HG03280 (cell line): ENCODE data around the gene USF3.

Source experiments
- ATAC-seq: cut with Tn5 transposase; IDR thresholded peaks from one replicate; pipeline ENCODE4 v1.9.1; 2021; ENCODE audit warnings: mild to moderate bottlenecking, moderate library complexity; ENCODE audit not compliant: unreplicated experiment

Gene USF3, protein sequence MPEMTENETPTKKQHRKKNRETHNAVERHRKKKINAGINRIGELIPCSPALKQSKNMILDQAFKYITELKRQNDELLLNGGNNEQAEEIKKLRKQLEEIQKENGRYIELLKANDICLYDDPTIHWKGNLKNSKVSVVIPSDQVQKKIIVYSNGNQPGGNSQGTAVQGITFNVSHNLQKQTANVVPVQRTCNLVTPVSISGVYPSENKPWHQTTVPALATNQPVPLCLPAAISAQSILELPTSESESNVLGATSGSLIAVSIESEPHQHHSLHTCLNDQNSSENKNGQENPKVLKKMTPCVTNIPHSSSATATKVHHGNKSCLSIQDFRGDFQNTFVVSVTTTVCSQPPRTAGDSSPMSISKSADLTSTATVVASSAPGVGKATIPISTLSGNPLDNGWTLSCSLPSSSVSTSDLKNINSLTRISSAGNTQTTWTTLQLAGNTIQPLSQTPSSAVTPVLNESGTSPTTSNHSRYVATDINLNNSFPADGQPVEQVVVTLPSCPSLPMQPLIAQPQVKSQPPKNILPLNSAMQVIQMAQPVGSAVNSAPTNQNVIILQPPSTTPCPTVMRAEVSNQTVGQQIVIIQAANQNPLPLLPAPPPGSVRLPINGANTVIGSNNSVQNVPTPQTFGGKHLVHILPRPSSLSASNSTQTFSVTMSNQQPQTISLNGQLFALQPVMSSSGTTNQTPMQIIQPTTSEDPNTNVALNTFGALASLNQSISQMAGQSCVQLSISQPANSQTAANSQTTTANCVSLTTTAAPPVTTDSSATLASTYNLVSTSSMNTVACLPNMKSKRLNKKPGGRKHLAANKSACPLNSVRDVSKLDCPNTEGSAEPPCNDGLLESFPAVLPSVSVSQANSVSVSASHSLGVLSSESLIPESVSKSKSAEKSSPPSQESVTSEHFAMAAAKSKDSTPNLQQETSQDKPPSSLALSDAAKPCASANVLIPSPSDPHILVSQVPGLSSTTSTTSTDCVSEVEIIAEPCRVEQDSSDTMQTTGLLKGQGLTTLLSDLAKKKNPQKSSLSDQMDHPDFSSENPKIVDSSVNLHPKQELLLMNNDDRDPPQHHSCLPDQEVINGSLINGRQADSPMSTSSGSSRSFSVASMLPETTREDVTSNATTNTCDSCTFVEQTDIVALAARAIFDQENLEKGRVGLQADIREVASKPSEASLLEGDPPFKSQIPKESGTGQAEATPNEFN (N-terminal part only)

DNA sequence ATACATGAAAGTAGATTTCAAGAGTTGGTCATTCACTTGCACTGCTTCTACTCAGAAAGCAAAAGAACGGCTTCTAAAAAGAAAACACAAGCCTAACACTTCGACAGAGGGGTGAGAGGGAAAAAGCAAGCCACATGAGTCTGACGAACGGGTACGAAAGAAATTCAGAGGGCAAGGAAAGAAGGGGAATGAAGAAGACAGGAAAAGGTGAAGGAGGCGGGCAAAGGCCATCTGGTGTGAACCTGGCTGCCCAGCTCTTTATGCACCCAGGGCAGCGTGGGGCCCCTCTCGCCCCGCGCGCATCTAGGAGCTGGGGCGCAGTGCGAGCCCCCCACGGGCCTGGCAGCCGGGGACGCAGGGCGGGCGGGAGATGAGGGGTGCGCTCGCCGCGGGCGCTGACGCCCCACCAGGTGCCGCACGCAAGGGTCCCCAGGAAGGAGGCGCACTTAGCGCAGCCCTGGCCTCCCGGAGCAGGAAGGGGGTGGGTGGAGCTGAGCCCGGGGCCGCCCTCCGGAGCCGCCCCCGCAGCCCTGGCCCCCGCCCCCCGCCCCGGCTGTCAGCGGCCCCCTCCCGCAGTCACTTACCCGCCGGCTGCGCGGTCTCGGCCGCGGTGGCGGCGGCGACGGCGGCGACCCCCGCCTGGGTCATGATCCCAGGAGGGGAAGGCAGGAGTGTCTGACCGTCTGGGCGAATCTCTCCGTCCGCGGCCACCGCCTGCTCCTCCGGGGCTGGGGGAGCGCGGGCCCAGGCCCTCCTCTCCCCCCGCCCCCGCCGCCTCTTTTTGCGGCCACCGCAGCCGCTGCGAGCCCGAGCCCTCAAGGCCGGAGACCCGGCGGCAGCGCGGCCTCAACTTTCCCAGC is at the start of gene USF3:
TSS of gene USF3 (minus strand) at position 857 of the 860 bp plus-strand sequence. CDS start 21,764 bp downstream, outside the sequence.
- peak; percentile 57 for ATAC-seq

DNA sequence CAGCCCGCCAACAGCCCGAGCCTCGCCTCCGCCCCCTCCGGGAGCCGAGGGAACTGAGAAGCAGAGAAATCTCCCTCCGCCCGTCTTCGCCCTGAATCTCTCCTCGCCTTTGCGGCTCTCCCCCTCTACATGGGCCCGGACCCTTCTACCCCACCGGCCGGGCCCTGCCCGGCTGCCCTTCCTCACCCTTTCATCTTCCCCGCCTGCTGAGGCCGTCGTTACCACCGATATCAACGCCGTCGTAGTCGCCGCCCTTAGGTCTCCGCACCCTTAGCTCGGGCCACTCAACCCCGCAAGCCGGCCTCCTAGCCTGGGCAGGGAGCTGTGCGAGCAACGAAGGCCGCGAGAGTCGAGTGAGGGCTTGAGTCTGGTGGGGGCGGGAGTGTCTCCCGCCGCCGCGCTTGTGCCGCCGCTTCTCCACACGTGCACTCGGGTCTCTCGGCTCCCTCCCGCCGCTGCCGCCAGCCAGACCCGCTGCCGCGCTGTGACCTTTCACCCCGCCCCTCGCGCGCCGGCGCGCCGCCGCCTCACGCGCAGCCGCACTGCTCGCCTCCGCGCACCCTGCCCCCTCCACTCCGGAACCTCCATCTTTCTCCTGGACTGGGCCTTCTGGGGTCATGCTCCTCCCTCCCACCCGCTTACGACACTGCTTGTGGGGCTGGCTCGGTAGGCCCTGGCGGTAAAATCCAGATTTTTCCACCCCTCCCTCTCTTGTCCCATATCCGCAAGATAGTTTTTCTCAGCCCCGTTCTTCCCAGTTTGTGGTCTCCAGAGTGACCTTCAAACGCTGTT is 49.5 kb upstream of the USF3 start, which contains the start of gene NAA50:
TSS of gene NAA50 (minus strand) at position 494 of the 792 bp plus-strand sequence. CDS start at position 194, 300 bp downstream.
- peak; percentile 48 for ATAC-seq

- ATAC-seq, result peak; percentile 58
Observed at GRCh38 chr3:113744941-113745755, 48.7 kb upstream of the USF3 start.

DNA sequence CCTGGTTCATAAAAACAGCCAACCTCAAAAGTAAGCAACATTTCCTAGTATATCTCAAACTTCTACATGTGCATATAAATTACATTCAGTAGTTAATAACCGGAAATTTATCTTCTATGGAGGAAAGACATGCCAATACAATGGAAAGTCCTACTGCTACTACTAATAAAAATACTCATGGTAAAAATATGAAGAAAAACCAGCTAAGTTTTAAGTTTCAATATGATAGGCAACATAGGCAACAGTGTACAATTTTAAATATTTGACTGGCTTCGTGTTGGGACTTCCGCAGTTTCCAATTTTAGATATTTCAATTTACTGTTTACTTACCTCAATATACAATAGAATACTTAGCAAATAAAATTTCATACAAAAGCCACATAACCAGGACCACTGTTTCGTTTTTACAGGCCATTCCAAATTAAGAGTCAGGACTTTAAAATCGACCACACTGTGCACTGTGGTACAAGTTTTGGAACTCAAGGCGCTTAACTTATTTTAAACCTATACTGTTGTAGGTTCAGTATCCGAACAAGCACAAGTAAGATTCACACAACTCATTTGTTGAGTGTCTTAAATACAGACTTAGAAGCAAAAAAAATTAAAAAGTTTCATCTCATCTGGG is 46.7 kb upstream of the USF3 start:
- no peak for ATAC-seq

- ATAC-seq, result no peak
Observed at GRCh38 chr3:113741620-113742019, 45.2 kb upstream of the USF3 start.

DNA sequence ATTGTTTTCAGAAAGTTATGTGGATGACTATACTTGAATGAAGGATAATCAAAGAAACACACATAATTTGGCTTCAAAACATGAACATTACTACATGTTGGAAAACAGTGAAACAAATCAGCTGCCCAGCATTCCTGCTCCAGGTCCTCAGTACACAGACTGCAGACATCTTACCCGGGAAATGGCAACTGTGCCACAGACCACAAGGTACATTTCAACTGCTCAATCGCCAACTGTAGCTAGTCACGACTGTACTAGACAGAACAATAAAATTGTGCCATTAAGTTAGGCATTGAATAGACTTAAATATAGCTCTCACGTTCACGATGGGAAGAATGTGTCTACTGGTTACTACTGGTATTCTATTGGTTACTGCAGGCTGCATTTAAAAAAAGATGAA is 44.6 kb upstream of the USF3 start:
- no peak for ATAC-seq

DNA sequence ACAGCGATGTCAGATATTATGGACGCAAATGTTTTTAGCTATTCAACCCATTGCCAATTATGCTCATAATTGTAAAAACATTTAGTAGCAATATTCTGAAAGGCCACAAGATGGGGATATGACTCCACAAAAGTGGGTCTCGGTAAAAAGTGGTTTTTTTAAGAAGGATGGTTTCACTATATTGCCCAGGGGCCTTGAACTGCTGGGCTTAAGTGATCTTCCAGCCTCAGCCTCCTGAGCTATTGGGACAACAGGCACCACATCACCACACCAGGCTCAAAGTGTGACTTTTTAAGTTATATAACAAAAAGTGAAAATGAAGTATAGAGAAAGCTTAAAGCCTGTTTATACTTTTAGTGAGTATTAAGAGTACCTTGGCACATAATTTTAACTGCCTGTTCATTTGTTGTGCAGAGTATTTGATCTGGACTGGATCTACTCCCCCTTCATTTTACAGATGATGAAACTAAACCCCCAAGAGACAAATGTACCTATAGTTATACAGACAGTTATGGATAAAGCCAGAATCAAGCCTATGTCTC is 40.2 kb upstream of the USF3 start:
- peak; percentile 61 for ATAC-seq

DNA sequence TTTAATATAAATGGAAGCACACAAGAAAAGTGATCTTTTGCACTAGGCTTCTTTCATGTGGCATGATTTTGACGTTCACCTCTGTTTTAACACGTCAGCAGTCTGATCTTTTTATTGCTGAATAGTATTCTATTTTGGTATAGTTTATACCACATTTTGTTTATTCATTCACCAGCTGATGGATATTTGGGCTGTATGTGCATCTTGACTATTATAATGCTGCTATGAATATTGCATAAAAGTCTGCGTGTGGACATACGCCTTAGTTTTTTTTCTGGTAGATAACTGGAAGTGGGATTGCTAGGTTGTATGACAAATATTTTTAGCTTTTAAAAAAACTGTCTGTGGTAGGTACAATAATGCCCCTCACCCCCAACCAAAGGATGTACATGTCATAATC is 35.3 kb upstream of the USF3 start:
- no peak for ATAC-seq

- ATAC-seq, result no peak
Observed at GRCh38 chr3:113730550-113730949, 34.1 kb upstream of the USF3 start.

DNA sequence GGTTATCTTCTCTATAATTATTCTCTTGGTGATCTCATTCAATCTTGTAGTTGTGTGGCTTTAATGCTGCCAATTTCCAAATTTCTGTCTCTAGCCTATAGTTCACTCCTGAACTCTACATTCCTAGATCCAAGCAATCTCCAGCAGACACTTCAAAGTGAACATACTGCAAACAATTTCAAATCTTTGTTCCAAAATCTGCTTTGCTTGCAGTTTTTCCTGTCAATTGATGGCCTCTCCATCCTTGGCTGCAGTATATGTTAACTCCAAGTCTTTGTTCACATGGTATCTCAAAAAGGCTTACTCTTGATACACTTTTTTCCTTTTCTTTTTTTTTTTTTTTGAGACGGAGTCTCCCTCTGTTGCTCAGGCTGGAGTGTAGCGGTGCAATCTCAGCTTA is 32.2 kb upstream of the USF3 start:
- ATAC-seq, result no peak

GRCh38 chr3:113721636-113722035 is 25.2 kb upstream of the USF3 start:
- ATAC-seq, result no peak

DNA sequence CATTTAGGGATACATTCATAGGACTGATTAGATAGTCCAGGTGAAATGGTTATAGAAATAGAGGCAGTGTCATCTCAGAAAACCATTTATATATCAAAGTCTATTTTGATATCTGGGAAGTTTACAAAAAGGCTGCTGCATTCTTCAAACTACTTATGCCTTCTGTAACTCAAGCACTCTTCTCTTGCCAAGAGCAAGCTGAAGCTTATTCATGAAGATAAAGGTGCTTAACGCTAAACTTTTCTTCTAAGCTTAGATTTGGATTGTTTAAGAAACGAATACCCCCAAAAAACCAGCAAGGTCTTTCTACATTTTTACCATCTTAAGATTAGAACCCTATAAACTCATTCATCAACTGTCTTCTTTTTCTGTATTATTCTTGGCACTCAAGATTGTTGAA is 23.3 kb upstream of the USF3 start:
- no peak for ATAC-seq

- ATAC-seq, result no peak
Observed at GRCh38 chr3:113719294-113719693, 22.9 kb upstream of the USF3 start.

DNA sequence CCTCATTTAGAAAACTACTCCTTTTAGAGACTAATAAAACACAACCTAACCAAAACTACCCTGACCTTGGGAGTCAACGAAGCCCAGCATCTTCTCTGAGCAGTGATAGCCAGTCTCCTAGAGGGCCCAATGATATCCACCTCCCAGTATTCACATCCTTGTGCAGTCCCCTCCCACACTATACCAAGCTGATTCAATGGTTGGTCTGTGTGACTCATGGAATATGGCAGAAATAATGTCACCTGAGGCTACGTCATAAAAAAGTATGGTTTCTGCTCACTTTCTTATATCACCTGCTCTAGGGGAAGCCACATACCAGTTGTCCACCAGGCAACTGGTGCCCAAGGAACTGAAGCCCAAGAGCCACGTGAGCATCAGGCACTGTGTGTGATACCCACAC is 21.4 kb upstream of the USF3 start:
- no peak for ATAC-seq

DNA sequence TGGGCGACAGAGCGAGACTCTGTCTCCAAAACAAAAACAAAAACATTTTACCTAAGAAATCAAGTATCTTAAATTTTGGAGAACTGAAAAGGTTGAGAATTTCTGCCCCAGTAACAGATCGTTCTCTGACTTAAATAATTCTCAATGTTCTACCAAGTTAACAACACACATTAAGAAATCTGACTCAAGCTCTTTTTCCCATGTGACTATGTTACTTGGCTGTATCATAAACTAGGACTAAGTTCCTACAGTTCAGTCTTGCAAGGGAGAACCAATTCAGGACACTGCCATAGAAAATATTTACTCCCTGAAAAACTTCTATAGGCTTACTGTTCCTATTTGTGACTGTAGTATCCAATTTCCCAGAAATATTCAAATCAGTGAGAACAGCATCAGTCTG is 20.9 kb upstream of the USF3 start:
- no peak for ATAC-seq

DNA sequence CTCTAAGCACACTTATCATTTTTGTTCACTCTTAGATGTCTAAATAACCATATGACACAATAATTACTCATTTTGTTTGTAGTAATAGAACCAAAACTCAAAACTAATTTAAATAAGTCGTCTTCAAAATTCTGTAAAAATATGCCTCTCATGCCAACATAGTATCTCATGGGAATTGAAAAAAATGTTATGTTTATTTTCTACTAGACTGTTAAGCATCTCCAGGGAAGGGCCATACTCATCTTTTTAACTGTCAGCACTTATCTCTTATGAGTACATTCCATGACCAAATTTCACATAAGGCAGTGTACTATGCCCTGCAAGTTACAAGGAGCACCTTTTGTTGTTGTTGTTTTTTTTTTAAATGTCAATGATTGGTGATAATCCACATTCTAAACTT is 18.3 kb upstream of the USF3 start:
- ATAC-seq, result no peak

- ATAC-seq, result no peak
Observed at GRCh38 chr3:113712129-113712528, 15.7 kb upstream of the USF3 start.

- ATAC-seq, result no peak
Observed at GRCh38 chr3:113707835-113708234, 11.4 kb upstream of the USF3 start.
